ENCODE measurements around the gene TOP2A. TPM values are rescaled to one million over a fixed set of nuclear protein-coding genes. Genes with fewer than 3 reads are reported as not detected.

Gene TOP2A
- total RNA-seq, 1 donor from 2014 or later = 16.9 TPM

- Histone ChIP-seq H3K9me3 (no peaks in the 10 kb centered on the region), H3K4me3 (peak within 1 kb of the TSS; percentile 84 to 89), H3K27me3 (no peaks in the 10 kb centered on the region), H3K4me1 (peaks cover 51% of the 10 kb centered on the region), H3K27ac (peak within 1 kb of the TSS; percentile 87), H3K36me3 (no peaks in the 10 kb centered on the region)
- TF ChIP-seq POLR2AphosphoS5 (IDR thresholded peaks at IDR 0.05; ENCODE audit: insufficient read depth in 1 of 2, low read depth in 1 of 2) = peak; percentile 14 to 80
- peak in 1 of 2 donors; percentile 96 for TF ChIP-seq POLR2A (IDR thresholded peaks at IDR 0.05)
- peak in 1 of 3 experiments; percentile 27 for TF ChIP-seq CTCF (IDR thresholded peaks at IDR 0.05)
- DNase-seq (ENCODE audit: extremely low spot score in 2 of 2) = no peak
- intact Hi-C loops (cut with DNase I) = loop anchor here (5.0 to 10.0 kb wide), 4 partner anchors 34 to 139 kb away; partner anchors contain the start of gene RARA
These were observed 25.7 kb upstream of the TOP2A start, which contains the start of gene IGFBP4 for GRCh38 chr17:40443196-40443987. Gene IGFBP4, plus strand, starts transcription at chr17:40443450. Its CDS starts 286 bp downstream, at chr17:40443736.

- H3K4me3 ChIP-seq = peak overlapping the region; percentile 84 to 89
- intact Hi-C loops (cut with DNase I) = loop anchor here (5.0 to 10.0 kb wide), 4 partner anchors 35 to 138 kb away; partner anchors contain the start of gene RARA
- no peaks in the 10 kb centered on the region for H3K36me3 ChIP-seq
- no peaks in the 10 kb centered on the region for H3K27me3 ChIP-seq
- H3K4me1 ChIP-seq = peaks cover 43% of the 10 kb centered on the region
- DNase-seq (ENCODE audit: extremely low spot score in 2 of 2) = no peak
- TF ChIP-seq POLR2AphosphoS5 (IDR thresholded peaks at IDR 0.05; ENCODE audit: insufficient read depth in 1 of 2, low read depth in 1 of 2) (no peak), CTCF (IDR thresholded peaks at IDR 0.05) (no peak), POLR2A (IDR thresholded peaks at IDR 0.05) (no peak)
- H3K9me3 ChIP-seq = no peaks in the 10 kb centered on the region
- peak overlapping the region; percentile 87 for H3K27ac ChIP-seq
These were observed 24.9 kb upstream of the TOP2A start for GRCh38 chr17:40442392-40443195.

GRCh38 chr17:40440166-40440565, 22.5 kb upstream of the TOP2A start:
- Histone ChIP-seq H3K27me3 (no peaks in the 10 kb centered on the region), H3K9me3 (no peaks in the 10 kb centered on the region), H3K4me1 (peaks cover 20% of the 10 kb centered on the region), H3K27ac (no peak overlapping the region), H3K4me3 (no peak overlapping the region), H3K36me3 (no peaks in the 10 kb centered on the region)
- no peak for TF ChIP-seq POLR2A (IDR thresholded peaks at IDR 0.05)
- TF ChIP-seq CTCF (IDR thresholded peaks at IDR 0.05) = no peak
- no peak for TF ChIP-seq POLR2AphosphoS5 (IDR thresholded peaks at IDR 0.05; ENCODE audit: insufficient read depth in 1 of 2, low read depth in 1 of 2)
- intact Hi-C loops (cut with DNase I) = loop anchor here (5.0 to 10.0 kb wide), 4 partner anchors 37 to 135 kb away; partner anchors contain the start of gene RARA
- DNase-seq (ENCODE audit: extremely low spot score in 2 of 2) = no peak

GRCh38 chr17:40437095-40437732, 19.5 kb upstream of the TOP2A start:
- intact Hi-C loops (cut with DNase I) = no loop called here
- Histone ChIP-seq H3K36me3 (no peaks in the 10 kb centered on the region), H3K27me3 (no peaks in the 10 kb centered on the region), H3K4me3 (no peak overlapping the region), H3K9me3 (no peaks in the 10 kb centered on the region), H3K27ac (no peak overlapping the region), H3K4me1 (peaks cover 20% of the 10 kb centered on the region)
- TF ChIP-seq CTCF (IDR thresholded peaks at IDR 0.05) (no peak), POLR2AphosphoS5 (IDR thresholded peaks at IDR 0.05; ENCODE audit: insufficient read depth in 1 of 2, low read depth in 1 of 2) (no peak), POLR2A (IDR thresholded peaks at IDR 0.05) (no peak)
- DNase-seq (ENCODE audit: extremely low spot score in 2 of 2) = no peak

Measured in vagina (tissue), 2 donors.